ENCODE data around the gene RYR2.

The RYR2 gene

DNA sequence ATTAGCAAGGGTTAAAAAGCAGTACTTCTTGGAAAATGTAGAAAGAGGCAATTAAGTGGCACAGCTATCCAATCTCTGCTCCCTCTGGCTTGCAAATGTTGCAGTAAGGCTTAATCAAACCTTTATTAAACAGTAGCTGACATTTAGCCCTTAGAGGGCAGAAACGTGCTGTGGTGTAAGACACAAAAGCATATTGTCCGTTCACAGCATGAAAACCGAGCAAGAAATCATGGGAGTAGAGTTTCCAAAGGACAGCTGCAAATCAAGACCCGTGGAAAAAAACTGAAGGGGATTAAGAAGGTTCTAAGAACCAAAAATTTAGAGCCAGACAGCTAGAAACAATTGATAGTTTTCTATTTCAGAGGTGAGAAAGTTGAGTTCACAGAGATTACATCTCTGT is 835.6 kb downstream of the RYR2 start:
- FAIRE-seq: no peak

DNA sequence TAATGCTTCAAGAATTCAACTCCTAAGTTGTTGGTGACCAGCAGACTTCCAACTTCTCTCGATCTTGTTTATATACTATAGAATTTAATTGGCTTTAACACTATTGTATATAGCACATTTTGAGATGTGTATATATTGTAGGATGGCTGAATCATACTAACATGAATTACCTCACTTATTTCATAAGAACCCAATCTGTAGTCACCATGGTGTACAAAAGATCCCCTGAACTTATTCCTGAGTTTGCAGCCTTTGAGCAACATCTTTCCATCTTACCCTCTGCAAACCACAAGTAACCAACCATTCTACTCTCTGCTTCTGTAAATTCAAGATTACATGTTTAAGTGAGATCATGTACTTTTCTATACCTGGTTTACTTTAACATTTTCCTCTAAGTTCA is 836.4 kb downstream of the RYR2 start:
- FAIRE-seq: no peak

DNA sequence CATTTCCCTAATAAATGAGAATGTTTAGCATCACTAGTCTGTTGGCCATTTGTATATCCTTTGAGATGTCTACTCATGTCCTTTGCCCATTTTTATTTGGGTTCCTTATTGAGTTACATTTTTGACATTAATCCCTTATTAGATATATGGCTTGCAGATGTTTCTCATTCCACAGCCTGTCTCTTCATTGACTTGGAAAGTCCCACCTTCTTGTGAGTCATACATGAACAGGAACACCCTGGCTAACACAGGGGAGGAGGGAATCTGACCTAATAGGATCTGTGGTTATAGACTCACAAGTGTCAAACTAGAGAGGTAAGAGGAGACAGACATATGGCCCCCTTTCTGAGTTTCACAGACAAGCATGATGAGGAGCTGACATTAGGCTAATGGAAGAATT is 837.2 kb downstream of the RYR2 start:
- no peak for FAIRE-seq

All from colon (tissue), 2 donors.